Measurements from ENCODE around the gene YES1.

The YES1 gene

DNA sequence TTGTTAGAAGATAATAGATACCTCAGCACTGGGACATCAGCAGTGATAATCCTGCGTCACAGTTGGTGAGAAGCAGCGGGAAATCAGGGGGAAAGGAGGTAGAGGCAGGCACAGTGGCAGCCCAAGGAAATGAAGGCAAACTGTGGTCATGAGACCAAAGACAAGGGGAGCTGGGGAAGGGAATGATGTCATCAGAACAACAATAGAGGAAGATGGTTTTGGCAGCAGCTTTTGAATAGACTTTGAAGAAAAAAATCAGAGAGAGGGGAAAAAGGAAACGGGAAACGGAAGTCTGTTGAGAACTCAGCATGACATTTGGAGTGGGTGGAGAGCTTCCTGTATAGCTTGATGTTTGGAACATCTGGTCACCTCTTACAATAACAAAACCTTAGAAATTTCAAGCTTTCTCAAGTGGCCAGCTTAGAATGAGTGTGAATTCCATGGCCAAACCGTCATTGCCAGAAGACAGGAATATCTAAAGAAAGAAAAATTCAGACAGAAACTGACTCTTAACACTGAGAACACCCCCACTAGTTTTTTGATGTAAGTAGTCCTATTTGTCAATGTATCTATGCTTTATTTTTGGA, 18.4 kb upstream of the YES1 start:
- CTCF ChIA-PET: interaction anchor here (0.6 to 7.7 kb wide), 60 partner anchors 8 to 1718 kb away, joined by 3 to 230 read pairs (median 6); partner anchors contain the start of genes CLUL1, ENOSF1 and YES1
- Histone ChIP-seq H3K9me3 (ENCODE audit: control insufficient read depth, insufficient read depth, low read depth, low read length) (no peaks in the 10 kb centered on the region), H3K4me3 (ENCODE audit: low read depth, low read length) (no peak overlapping the region), H3K36me3 (ENCODE audit: control insufficient read depth in 2 of 2, insufficient read depth in 1 of 2, low read length in 2 of 2) (no peaks in the 10 kb centered on the region), H3K4me1 (ENCODE audit: control insufficient read depth, insufficient read depth, low read length) (no peaks in the 10 kb centered on the region; the same call in 1 of the 2 replicates), H3K27ac (ENCODE audit: extremely low read depth, low read depth, low read length) (no peak overlapping the region)
- POLR2A ChIA-PET: interaction anchor here (0.6 to 2.2 kb wide), 5 partner anchors 17 to 172 kb away, joined by 3 to 6 read pairs (median 5); partner anchors contain the start of gene ENOSF1
- TF ChIP-seq PRDM1 (tag by site-specific recombination; IDR thresholded peaks at IDR 0.05) (peak; percentile 69; the same call in 1 of the 2 replicates), ZNF335 (tag by site-specific recombination; conservative IDR thresholded peaks at IDR 0.05) (peak; percentile 82), ZSCAN23 (tag by site-specific recombination; IDR thresholded peaks at IDR 0.05) (no peak), ZNF664 (tag by site-specific recombination; IDR thresholded peaks at IDR 0.05) (no peak), ZNF239 (tag by site-specific recombination; IDR thresholded peaks at IDR 0.05) (no peak), GFI1B (tag by site-specific recombination; IDR thresholded peaks at IDR 0.05) (peak; percentile 16; the same call in 1 of the 2 replicates), ZNF112 (tag by site-specific recombination; IDR thresholded peaks at IDR 0.05) (no peak), ZFP69B (tag by site-specific recombination; IDR thresholded peaks at IDR 0.05) (no peak), ZNF391 (tag by site-specific recombination; IDR thresholded peaks at IDR 0.05; ENCODE audit: borderline replicate concordance, low read depth) (no peak), ZBTB17 (tag by site-specific recombination; IDR thresholded peaks at IDR 0.05) (no peak), ZNF555 (tag by site-specific recombination; conservative IDR thresholded peaks at IDR 0.05) (no peak), ZNF132 (tag by site-specific recombination; IDR thresholded peaks at IDR 0.05; ENCODE audit: borderline replicate concordance) (no peak), ZNF19 (tag by site-specific recombination; IDR thresholded peaks at IDR 0.05; ENCODE audit: low read depth) (no peak), ZNF248 (tag by site-specific recombination; IDR thresholded peaks at IDR 0.05) (no peak), ZNF549 (tag by site-specific recombination; IDR thresholded peaks at IDR 0.05) (no peak), ZNF24 (tag by site-specific recombination; IDR thresholded peaks at IDR 0.05) (no peak)
- TF ChIP-seq, protein P1, sequence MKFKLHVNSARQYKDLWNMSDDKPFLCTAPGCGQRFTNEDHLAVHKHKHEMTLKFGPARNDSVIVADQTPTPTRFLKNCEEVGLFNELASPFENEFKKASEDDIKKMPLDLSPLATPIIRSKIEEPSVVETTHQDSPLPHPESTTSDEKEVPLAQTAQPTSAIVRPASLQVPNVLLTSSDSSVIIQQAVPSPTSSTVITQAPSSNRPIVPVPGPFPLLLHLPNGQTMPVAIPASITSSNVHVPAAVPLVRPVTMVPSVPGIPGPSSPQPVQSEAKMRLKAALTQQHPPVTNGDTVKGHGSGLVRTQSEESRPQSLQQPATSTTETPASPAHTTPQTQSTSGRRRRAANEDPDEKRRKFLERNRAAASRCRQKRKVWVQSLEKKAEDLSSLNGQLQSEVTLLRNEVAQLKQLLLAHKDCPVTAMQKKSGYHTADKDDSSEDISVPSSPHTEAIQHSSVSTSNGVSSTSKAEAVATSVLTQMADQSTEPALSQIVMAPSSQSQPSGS (tag by site-specific recombination; IDR thresholded peaks at IDR 0.05; ENCODE audit: low read depth): peak; percentile 94
- TF ChIP-seq, protein P2, sequence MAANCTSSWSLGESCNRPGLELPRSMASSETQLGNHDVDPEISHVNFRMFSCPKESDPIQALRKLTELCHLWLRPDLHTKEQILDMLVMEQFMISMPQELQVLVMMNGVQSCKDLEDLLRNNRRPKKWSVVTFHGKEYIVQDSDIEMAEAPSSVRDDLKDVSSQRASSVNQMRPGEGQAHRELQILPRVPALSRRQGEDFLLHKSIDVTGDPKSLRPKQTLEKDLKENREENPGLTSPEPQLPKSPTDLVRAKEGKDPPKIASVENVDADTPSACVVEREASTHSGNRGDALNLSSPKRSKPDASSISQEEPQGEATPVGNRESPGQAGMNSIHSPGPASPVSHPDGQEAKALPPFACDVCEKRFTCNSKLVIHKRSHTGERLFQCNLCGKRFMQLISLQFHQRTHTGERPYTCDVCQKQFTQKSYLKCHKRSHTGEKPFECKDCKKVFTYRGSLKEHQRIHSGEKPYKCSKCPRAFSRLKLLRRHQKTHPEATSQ (tag by site-specific recombination; IDR thresholded peaks at IDR 0.05): no peak
- TF ChIP-seq, protein P3, sequence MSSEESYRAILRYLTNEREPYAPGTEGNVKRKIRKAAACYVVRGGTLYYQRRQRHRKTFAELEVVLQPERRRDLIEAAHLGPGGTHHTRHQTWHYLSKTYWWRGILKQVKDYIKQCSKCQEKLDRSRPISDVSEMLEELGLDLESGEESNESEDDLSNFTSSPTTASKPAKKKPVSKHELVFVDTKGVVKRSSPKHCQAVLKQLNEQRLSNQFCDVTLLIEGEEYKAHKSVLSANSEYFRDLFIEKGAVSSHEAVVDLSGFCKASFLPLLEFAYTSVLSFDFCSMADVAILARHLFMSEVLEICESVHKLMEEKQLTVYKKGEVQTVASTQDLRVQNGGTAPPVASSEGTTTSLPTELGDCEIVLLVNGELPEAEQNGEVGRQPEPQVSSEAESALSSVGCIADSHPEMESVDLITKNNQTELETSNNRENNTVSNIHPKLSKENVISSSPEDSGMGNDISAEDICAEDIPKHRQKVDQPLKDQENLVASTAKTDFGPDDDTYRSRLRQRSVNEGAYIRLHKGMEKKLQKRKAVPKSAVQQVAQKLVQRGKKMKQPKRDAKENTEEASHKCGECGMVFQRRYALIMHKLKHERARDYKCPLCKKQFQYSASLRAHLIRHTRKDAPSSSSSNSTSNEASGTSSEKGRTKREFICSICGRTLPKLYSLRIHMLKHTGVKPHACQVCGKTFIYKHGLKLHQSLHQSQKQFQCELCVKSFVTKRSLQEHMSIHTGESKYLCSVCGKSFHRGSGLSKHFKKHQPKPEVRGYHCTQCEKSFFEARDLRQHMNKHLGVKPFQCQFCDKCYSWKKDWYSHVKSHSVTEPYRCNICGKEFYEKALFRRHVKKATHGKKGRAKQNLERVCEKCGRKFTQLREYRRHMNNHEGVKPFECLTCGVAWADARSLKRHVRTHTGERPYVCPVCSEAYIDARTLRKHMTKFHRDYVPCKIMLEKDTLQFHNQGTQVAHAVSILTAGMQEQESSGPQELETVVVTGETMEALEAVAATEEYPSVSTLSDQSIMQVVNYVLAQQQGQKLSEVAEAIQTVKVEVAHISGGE (tag by site-specific recombination; conservative IDR thresholded peaks at IDR 0.05; ENCODE audit: low read depth): no peak
- TF ChIP-seq, protein P4, sequence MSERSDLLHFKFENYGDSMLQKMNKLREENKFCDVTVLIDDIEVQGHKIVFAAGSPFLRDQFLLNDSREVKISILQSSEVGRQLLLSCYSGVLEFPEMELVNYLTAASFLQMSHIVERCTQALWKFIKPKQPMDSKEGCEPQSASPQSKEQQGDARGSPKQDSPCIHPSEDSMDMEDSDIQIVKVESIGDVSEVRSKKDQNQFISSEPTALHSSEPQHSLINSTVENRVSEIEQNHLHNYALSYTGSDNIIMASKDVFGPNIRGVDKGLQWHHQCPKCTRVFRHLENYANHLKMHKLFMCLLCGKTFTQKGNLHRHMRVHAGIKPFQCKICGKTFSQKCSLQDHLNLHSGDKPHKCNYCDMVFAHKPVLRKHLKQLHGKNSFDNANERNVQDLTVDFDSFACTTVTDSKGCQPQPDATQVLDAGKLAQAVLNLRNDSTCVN (tag by site-specific recombination; optimal IDR thresholded peaks at IDR 0.05): no peak
- TF ChIP-seq, protein P5, sequence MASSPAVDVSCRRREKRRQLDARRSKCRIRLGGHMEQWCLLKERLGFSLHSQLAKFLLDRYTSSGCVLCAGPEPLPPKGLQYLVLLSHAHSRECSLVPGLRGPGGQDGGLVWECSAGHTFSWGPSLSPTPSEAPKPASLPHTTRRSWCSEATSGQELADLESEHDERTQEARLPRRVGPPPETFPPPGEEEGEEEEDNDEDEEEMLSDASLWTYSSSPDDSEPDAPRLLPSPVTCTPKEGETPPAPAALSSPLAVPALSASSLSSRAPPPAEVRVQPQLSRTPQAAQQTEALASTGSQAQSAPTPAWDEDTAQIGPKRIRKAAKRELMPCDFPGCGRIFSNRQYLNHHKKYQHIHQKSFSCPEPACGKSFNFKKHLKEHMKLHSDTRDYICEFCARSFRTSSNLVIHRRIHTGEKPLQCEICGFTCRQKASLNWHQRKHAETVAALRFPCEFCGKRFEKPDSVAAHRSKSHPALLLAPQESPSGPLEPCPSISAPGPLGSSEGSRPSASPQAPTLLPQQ (tag by site-specific recombination; IDR thresholded peaks at IDR 0.05): 0 out of 2 replicates have a peak, but pooled peaks have one; percentile 16
- TF ChIP-seq, protein P6, sequence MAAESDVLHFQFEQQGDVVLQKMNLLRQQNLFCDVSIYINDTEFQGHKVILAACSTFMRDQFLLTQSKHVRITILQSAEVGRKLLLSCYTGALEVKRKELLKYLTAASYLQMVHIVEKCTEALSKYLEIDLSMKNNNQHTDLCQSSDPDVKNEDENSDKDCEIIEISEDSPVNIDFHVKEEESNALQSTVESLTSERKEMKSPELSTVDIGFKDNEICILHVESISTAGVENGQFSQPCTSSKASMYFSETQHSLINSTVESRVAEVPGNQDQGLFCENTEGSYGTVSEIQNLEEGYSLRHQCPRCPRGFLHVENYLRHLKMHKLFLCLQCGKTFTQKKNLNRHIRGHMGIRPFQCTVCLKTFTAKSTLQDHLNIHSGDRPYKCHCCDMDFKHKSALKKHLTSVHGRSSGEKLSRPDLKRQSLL (tag by site-specific recombination; IDR thresholded peaks at IDR 0.05): no peak
- TF ChIP-seq, protein P7, sequence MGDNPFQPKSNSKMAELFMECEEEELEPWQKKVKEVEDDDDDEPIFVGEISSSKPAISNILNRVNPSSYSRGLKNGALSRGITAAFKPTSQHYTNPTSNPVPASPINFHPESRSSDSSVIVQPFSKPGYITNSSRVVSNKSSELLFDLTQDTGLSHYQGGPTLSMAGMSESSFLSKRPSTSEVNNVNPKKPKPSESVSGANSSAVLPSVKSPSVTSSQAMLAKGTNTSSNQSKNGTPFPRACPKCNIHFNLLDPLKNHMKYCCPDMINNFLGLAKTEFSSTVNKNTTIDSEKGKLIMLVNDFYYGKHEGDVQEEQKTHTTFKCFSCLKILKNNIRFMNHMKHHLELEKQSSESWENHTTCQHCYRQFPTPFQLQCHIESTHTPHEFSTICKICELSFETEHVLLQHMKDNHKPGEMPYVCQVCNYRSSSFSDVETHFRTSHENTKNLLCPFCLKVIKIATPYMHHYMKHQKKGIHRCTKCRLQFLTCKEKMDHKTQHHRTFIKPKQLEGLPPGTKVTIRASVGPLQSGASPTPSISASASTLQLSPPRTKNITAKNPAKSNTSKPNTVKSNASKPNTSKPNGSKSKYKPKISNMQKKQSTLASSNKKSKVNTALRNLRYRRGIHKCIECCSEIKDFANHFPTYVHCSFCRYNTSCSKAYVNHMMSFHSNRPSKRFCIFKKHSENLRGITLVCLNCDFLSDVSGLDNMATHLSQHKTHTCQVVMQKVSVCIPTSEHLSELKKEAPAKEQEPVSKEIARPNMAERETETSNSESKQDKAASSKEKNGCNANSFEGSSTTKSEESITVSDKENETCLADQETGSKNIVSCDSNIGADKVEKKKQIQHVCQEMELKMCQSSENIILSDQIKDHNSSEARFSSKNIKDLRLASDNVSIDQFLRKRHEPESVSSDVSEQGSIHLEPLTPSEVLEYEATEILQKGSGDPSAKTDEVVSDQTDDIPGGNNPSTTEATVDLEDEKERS (tag by site-specific recombination; IDR thresholded peaks at IDR 0.05): no peak
